Skeletal muscle satellite cell (primary cell): ENCODE data around the gene IRGC. TPM values are rescaled to one million over a fixed set of nuclear protein-coding genes. Genes with fewer than 3 reads are reported as not detected.
A peak's percentile ranks its signal among the peaks of the same experiment; 100 is the strongest.

ENCODE experiments used
- H3K27me3 ChIP-seq: 2 replicates; pipeline ENCODE4 v1.7.0; 2013; ENCODE audit warnings: low read length; ENCODE audit not compliant: control insufficient read depth, insufficient read depth
- H3K36me3 ChIP-seq: 2 replicates; pipeline ENCODE4 v1.7.0; 2013; ENCODE audit warnings: mild to moderate bottlenecking, control low read depth, low read length; ENCODE audit not compliant: insufficient read depth
- H3K4me1 ChIP-seq: 2 replicates; pipeline ENCODE4 v1.7.0; 2013; ENCODE audit warnings: low read length; ENCODE audit not compliant: control insufficient read depth, insufficient read depth
- H3K4me2 ChIP-seq: 2 replicates; pipeline ENCODE4 v1.7.0; 2013; ENCODE audit warnings: mild to moderate bottlenecking, low read length
- H3K4me3 ChIP-seq: 2 replicates; pipeline ENCODE4 v1.7.0; 2013; ENCODE audit warnings: low read length
- H3K9ac ChIP-seq: 2 replicates; pipeline ENCODE4 v1.7.0; 2013; ENCODE audit warnings: mild to moderate bottlenecking, low read depth, low read length, moderate library complexity
- H3K9me3 ChIP-seq: replicated peaks from 2 replicates; pipeline ENCODE4 v1.7.0; 2013; ENCODE audit warnings: mild to moderate bottlenecking, control low read depth, low read length
- total RNA-seq: library from RNA; depleted of rRNA; stranded (reverse); fragments of >200 nt; gene quantifications from 2 replicates; pipeline ENCODE4 v1.2.3, GENCODE V29; 2012; rRNA removed

Gene IRGC, protein sequence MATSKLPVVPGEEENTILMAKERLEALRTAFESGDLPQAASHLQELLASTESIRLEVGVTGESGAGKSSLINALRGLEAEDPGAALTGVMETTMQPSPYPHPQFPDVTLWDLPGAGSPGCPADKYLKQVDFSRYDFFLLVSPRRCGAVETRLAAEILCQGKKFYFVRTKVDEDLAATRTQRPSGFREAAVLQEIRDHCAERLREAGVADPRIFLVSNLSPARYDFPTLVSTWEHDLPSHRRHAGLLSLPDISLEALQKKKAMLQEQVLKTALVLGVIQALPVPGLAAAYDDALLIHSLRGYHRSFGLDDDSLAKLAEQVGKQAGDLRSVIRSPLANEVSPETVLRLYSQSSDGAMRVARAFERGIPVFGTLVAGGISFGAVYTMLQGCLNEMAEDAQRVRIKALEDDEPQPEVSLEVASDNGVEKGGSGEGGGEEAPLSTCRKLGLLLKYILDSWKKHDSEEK
- not detected in 2 replicates for total RNA-seq

DNA sequence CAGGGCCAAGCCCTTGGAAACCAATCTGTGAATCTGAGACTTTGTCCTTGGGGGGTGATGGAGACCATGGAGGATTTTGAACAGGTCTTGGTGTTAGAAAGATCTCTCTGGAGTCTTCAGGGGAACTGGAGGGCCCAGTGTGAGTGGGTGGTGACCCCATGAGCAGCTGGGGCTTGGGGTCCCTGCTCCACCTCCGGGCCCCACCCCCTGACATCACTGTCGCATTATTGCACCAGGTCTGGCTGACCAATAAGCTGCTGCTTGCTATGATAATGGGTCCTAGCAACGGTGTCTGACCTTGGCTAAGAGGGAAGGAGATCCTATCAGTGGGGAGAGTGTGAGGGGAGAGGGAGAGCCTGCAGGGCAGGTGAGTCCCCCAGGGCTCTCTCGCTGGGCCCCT is at the start of gene IRGC:
Gene IRGC (plus strand): TSS at position 301 of the 400 bp plus-strand sequence. CDS start 2,483 bp downstream, outside the sequence.
- Histone ChIP-seq H3K4me2 (no peak within 1 kb of the TSS), H3K9me3 (no peaks in the 10 kb centered on the region), H3K36me3 (no peaks in the 10 kb centered on the region), H3K9ac (no peak within 1 kb of the TSS), H3K4me1 (peaks cover 7% of the 10 kb centered on the region), H3K4me3 (no peak within 1 kb of the TSS), H3K27me3 (peaks cover 4% of the 10 kb centered on the region)

DNA sequence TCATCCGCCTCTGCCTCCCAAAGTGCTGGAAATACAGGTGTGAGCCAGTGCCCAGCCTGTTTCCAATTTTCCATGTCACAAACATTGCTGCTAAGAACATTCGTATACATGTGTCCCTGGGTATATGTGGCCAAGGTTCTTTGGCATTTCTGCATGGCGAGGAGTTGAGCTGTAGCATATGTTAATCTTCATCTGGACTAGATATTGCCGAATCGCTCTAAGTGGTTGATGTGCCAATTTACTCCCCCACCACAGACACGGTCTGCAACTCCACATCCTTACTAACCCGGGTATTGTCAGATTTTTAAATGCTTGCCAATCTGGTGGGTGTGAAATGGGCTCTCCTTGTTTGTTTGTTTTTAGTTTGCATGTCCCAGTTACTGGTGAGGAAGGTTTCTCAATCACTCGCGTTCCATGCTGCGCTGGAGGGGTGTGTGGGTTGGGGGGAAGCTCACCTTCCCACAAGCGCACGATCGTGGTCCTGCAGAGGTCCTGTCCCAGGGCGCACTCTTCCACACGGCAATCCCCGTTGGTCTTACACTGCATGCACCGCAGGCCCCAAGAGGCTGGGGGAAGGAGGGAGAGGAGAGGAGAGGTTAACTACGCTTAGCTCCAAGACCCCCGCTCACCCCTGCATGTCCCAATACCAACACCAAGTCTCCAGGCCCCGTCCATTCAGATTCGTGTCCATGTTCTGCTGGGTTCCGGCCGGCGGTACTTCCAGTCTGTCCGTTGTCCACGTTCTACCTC is 48.6 kb upstream of the IRGC start:
- Histone ChIP-seq H3K9me3 (no peaks in the 10 kb centered on the region), H3K36me3 (peaks cover 44% of the 10 kb centered on the region), H3K27me3 (no peaks in the 10 kb centered on the region), H3K4me3 (peak overlapping the region; percentile 72), H3K4me2 (peak overlapping the region; percentile 83), H3K9ac (peak overlapping the region; percentile 71), H3K4me1 (peaks cover 16% of the 10 kb centered on the region)

DNA sequence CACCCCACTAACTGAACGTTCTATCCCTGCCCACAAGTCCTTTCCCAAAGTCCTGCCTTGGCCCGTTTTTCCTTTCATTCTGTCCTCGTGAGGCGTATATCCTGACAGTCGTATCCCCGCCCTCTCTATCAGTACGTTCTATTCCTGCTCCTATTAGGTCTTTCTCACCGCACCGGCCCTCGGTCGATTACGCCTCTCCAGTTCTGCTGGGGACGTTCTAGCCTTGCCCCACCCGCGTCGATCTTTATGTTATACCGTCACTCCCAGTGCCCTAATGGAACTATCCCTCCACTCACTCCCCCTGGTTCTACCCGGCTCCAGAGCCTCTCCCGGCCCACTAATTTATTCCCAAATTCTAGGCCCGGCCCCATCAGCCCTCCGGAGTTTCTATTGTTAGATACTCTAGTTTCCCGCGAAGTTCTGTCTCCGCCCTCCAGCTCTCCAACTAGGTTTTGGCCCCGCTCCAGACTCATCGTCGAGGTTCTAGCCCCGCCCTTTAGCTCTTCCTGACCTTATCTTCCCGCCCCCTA is 47.9 kb upstream of the IRGC start:
- Histone ChIP-seq H3K4me1 (peaks cover 16% of the 10 kb centered on the region), H3K9ac (peak overlapping the region; percentile 71), H3K4me2 (peak overlapping the region; percentile 83), H3K27me3 (no peaks in the 10 kb centered on the region), H3K4me3 (peak overlapping the region; percentile 72), H3K36me3 (peaks cover 38% of the 10 kb centered on the region), H3K9me3 (no peaks in the 10 kb centered on the region)

DNA sequence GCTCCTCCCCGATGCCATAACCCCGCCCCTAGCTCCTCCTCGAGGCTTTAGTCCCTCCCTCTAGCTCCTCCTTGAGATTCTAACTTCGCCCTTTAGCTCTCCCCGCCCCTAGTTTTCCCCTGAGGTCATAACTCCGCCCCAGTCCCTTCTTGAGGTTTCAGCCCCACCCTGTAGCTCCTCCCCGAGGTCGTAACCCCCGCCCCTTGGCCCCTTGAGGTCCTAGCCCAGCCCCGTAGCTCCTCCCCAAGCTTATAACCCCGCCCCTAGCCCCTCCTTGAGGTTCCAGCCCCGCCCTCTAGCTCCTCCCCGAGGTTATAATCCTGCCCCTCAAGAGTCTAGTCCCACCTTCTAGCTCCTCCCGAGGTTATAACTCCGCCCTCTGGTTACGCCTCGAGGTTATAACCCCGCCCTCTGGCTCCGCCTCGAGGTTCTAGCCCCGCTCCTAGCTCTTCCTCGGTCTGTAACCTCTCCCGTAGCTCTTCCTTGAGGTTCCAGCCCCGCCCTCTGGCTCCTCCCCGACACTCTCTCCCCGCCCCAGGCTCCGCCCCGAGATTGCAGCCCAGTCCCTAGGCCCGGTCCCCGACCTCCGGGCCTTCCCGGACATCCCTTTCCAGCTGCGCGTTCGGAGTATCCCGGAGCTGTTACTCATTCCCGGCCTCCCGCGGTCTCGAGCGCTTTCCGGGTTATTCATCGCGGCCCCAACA is 47.3 kb upstream of the IRGC start:
- peaks cover 33% of the 10 kb centered on the region for H3K36me3 ChIP-seq
- peaks cover 16% of the 10 kb centered on the region for H3K4me1 ChIP-seq
- H3K27me3 ChIP-seq: no peaks in the 10 kb centered on the region
- peak overlapping the region; percentile 98 for H3K4me3 ChIP-seq
- no peaks in the 10 kb centered on the region for H3K9me3 ChIP-seq
- peak overlapping the region; percentile 97 for H3K9ac ChIP-seq
- H3K4me2 ChIP-seq: peak overlapping the region; percentile 98

DNA sequence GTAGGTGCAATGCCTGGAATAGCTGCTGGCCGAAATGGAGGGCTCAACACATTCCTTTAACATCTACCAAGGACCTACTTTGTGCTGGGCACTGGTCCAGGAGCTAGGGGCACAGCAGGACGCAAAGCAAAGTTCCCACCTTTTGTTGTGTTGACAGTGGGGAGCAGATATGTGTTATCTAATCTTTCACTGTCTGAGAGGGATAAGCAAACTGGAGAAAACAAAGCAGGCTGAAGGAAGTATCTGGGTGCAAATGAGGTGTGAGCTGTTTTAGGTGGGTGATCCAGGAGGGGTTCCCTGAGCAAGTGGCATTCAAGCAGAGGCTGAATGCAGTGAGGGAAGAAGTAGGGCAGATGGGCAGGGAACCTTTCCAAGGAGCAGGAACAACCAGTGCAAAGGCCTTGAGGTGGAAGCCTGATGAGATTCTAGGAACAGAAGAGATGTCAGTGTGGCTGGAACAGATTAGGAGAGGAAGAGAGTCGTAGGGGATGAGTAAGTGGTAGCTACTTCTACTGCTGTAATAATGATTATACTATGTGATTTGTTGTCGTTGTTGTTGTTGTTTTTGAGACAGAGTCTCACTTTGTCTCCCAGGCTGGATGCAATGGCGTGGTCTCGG is 43.7 kb upstream of the IRGC start:
- no peaks in the 10 kb centered on the region for H3K9me3 ChIP-seq
- H3K9ac ChIP-seq: no peak overlapping the region
- H3K36me3 ChIP-seq: peaks cover 6% of the 10 kb centered on the region
- no peak overlapping the region for H3K4me2 ChIP-seq
- peaks cover 31% of the 10 kb centered on the region for H3K4me1 ChIP-seq
- no peaks in the 10 kb centered on the region for H3K27me3 ChIP-seq
- H3K4me3 ChIP-seq: no peak overlapping the region

DNA sequence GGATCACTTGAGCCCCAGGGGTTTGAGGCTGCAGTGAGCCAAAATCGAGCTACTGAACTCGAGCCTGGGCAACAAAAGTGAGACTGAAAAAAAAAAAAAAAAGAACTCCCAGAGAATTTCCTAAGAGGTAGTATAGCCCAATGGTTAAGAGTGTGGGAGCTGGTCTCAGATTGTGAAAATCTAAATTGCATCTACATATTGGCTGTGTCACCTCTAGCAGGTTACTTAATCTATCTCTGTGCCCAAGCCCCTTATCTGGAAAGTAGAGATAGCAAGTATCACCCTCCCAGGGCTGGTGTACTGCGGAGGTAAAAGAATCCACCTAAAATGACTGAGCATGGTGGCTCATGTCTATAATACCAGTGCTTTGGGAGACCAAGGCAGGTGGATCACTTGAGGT is 42.2 kb upstream of the IRGC start:
- no peaks in the 10 kb centered on the region for H3K27me3 ChIP-seq
- peaks cover 25% of the 10 kb centered on the region for H3K4me1 ChIP-seq
- H3K4me3 ChIP-seq: no peak overlapping the region
- H3K36me3 ChIP-seq: no peaks in the 10 kb centered on the region
- no peak overlapping the region for H3K4me2 ChIP-seq
- H3K9ac ChIP-seq: no peak overlapping the region
- no peaks in the 10 kb centered on the region for H3K9me3 ChIP-seq

DNA sequence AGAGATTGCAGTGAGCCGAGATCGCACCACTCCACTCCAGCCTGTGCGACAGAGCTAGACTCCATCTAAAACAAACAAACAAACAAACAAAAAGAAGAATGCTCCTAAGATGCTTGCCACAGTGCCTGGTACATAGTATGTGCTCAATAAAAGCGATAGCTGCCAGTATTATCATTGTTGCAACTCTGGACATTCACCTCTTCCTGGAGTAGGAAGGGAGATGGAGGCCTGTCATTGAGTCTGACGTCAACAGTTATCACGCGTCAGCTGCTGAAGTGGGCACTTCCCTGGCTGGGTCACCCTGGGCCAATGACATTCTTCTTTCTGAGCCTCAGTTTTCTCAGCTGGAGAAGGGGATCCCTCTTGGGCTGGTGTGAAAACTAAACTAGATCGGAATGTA is 41.7 kb upstream of the IRGC start:
- no peaks in the 10 kb centered on the region for H3K9me3 ChIP-seq
- no peak overlapping the region for H3K9ac ChIP-seq
- H3K36me3 ChIP-seq: no peaks in the 10 kb centered on the region
- no peak overlapping the region for H3K4me2 ChIP-seq
- H3K4me1 ChIP-seq: peaks cover 25% of the 10 kb centered on the region
- no peaks in the 10 kb centered on the region for H3K27me3 ChIP-seq
- H3K4me3 ChIP-seq: no peak overlapping the region

DNA sequence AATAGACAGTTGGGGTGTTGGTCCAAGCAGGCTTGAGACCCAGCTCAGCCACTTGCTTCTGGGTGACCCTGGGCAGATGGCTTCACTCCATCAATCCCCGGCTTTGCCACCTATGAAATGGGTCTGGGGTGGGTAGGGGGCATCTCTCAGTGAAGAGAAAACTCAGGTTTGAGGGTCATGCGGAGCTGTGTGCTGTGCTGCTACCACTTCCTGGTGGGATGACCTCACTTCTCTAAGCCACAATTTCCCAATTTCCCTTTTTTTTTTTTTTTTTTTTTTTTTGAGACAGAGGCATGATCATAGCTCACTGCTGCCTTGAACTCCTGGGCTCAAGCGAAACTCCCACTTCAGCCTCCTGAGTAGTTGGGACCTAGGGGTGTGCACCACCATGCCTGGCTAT is 41.3 kb upstream of the IRGC start:
- Histone ChIP-seq H3K4me2 (no peak overlapping the region), H3K4me3 (no peak overlapping the region), H3K27me3 (no peaks in the 10 kb centered on the region), H3K9me3 (no peaks in the 10 kb centered on the region), H3K36me3 (no peaks in the 10 kb centered on the region), H3K4me1 (peaks cover 25% of the 10 kb centered on the region), H3K9ac (no peak overlapping the region)

DNA sequence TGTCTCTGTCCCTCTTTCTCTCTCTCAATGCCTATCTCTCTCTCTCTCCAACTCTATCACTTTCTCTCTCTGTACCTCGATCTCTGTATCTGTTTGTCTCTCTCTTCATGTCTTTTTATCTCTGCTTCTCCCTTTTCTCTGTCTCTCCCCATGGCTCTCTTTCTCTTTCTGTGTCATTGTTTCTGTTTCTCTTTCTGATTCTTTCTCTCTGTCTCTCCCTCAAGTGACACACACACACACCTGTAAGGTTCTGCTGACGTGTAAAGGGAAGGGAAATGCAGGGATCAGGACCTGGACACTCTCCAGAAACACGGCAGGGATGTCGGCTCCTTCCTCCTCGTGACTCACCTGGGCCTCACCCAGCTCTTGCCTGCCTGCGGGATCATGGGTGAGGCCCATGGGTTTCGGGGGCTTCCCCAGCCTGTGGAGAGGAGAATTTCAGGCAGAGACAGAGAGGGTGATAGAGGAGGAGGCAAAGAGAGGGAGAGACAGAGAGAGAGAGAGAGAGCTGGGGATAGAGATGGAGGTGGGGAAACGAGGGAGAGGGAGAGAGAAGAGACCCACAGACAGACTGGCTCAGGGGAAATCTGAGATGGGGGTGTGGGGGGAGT is 40.5 kb upstream of the IRGC start:
- Histone ChIP-seq H3K4me3 (no peak overlapping the region), H3K9ac (no peak overlapping the region), H3K36me3 (no peaks in the 10 kb centered on the region)

DNA sequence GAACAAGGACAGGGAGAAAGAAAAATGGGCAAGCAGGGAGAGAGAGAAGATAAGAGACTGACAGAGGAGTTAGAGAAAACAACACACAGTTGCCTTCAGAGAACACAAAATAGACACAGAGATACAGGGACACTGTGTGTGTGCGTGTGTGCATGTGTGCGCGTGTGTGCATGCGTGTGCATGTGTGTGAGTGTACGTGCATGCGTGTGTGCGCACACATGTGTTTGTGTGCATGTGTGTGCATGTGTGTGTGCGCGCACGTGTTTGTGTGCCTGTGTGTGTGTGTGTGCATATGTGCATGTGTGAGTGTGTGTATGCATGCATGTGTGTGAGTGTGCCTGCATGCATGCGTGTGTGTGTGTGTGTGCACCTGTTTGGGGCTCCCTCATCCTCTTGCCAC is 40.0 kb upstream of the IRGC start:
- H3K27me3 ChIP-seq: no peaks in the 10 kb centered on the region
- no peak overlapping the region for H3K4me2 ChIP-seq
- no peaks in the 10 kb centered on the region for H3K36me3 ChIP-seq
- H3K4me3 ChIP-seq: no peak overlapping the region
- H3K9me3 ChIP-seq: no peaks in the 10 kb centered on the region
- H3K9ac ChIP-seq: no peak overlapping the region
- H3K4me1 ChIP-seq: peaks cover 16% of the 10 kb centered on the region

More for the DNA sequence above, 40.5 kb upstream of the IRGC start:
- Histone ChIP-seq H3K27me3 (no peaks in the 10 kb centered on the region), H3K4me2 (peak overlapping the region; percentile 2), H3K4me1 (peaks cover 22% of the 10 kb centered on the region), H3K9me3 (no peaks in the 10 kb centered on the region)
